Bronchial epithelial cell (primary cell): ENCODE results near the gene AFAP1L2. TPM values are rescaled to one million over a fixed set of nuclear protein-coding genes. Genes with fewer than 3 reads are reported as not detected.

Experiments
- DNase-seq: peaks from one replicate; pipeline ENCODE4 v3.0.0-alpha.2; 2010; ENCODE audit warnings: low read depth
- FAIRE-seq: peaks from 2 replicates; lab custom pipeline; 2011; peaks lifted over from hg19 to GRCh38; lab: Jason Lieb, UNC
- H3K27me3 ChIP-seq: 2 replicates; pipeline ENCODE4 v1.5.1; 2011; ENCODE audit warnings: low read length; ENCODE audit not compliant: control insufficient read depth, insufficient read depth
- H3K36me3 ChIP-seq: 2 replicates; pipeline ENCODE4 v1.5.1; 2011; ENCODE audit warnings: low read length; ENCODE audit not compliant: control insufficient read depth, insufficient read depth
- H3K4me3 ChIP-seq: 2 replicates; pipeline ENCODE4 v1.5.1; 2011; ENCODE audit warnings: mild to moderate bottlenecking, low read depth, low read length, control low read depth
- total RNA-seq: library from RNA; depleted of rRNA; stranded (reverse); fragments of >200 nt; gene quantifications from 2 replicates; pipeline ENCODE4 v1.2.1, GENCODE V29; 2014
- TF ChIP-seq, protein P1 (sequence below): IDR thresholded peaks from 2 replicates; pipeline ENCODE4 v1.5.1; 2011; ENCODE audit warnings: mild to moderate bottlenecking, moderate library complexity, low read length, control low read depth, inconsistent platforms; ENCODE audit not compliant: insufficient read depth, severe bottlenecking

The AFAP1L2 gene
- total RNA-seq, 1 donor from 2014 or later: 6.8 TPM

GRCh38 chr10:114290038-114290437, 114.3 kb downstream of the AFAP1L2 start:
- FAIRE-seq (no peak), DNase-seq (no peak)
- Histone ChIP-seq H3K36me3 (no peaks in the 10 kb centered on the region), H3K27me3 (no peaks in the 10 kb centered on the region), H3K4me3 (no peak overlapping the region)
- TF ChIP-seq, protein P1, sequence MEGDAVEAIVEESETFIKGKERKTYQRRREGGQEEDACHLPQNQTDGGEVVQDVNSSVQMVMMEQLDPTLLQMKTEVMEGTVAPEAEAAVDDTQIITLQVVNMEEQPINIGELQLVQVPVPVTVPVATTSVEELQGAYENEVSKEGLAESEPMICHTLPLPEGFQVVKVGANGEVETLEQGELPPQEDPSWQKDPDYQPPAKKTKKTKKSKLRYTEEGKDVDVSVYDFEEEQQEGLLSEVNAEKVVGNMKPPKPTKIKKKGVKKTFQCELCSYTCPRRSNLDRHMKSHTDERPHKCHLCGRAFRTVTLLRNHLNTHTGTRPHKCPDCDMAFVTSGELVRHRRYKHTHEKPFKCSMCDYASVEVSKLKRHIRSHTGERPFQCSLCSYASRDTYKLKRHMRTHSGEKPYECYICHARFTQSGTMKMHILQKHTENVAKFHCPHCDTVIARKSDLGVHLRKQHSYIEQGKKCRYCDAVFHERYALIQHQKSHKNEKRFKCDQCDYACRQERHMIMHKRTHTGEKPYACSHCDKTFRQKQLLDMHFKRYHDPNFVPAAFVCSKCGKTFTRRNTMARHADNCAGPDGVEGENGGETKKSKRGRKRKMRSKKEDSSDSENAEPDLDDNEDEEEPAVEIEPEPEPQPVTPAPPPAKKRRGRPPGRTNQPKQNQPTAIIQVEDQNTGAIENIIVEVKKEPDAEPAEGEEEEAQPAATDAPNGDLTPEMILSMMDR: no peak

GRCh38 chr10:114289096-114289436, 115.2 kb downstream of the AFAP1L2 start:
- Histone ChIP-seq H3K4me3 (no peak overlapping the region), H3K27me3 (no peaks in the 10 kb centered on the region), H3K36me3 (no peaks in the 10 kb centered on the region)
- DNase-seq: no peak
- TF ChIP-seq, protein P1: no peak
- no peak for FAIRE-seq

DNA sequence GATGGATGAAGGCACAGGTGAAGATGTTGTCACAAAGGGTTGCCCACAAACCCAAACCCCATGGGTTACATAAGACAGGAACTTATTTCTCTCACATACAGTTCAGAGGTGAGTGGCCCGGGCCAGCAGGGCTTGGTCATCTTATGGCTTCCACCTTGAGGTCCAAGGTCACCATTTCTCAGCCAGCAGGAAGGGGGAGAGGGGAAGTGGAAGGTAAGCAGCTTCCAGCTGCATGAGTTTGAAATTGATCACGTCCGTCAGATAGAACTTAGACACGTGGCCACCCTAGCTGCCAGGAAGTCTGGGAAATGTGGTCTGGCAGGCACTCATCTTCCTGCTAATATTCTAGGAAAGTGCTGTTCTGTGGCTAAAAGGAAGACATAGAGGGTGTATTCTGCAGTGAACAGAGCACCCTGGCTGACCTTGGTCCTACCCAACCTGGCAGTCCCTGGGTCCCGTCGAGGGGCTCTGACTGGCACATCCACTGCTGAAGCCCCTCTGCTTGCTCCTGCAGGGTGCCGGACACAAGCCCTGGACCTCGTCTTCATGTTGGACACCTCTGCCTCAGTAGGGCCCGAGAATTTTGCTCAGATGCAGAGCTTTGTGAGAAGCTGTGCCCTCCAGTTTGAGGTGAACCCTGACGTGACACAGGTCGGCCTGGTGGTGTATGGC, 115.7 kb downstream of the AFAP1L2 start:
- FAIRE-seq (no peak), DNase-seq (no peak)
- no peaks in the 10 kb centered on the region for H3K27me3 ChIP-seq

DNA sequence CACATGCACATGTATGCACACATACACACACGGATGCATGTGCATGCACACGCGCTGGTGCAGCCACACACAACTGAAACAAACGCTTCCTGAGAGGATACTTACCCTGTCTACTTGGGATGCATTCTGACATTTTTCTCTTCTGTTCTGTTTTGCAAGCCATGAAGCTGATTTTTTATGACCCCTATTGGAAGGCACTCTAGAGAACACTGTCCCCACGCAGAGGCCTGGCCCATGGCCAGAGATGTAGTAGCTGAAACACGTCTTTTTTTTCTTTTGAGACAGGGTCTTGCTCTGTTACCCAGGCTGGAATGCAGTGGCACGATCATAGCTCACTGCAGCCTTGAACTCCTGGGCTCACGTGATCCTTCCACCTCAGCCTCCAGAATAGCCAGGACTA, 117.4 kb downstream of the AFAP1L2 start:
- Histone ChIP-seq H3K4me3 (no peak overlapping the region), H3K36me3 (no peaks in the 10 kb centered on the region), H3K27me3 (no peaks in the 10 kb centered on the region)
- no peak for FAIRE-seq
- DNase-seq: no peak
- TF ChIP-seq, protein P1: no peak

More for the DNA sequence above, 115.7 kb downstream of the AFAP1L2 start:
- H3K36me3 ChIP-seq: no peaks in the 10 kb centered on the region
- no peak overlapping the region for H3K4me3 ChIP-seq
- TF ChIP-seq, protein P1: no peak

- TF ChIP-seq, protein P1: no peak
- Histone ChIP-seq H3K4me3 (no peak overlapping the region), H3K27me3 (no peaks in the 10 kb centered on the region), H3K36me3 (no peaks in the 10 kb centered on the region)
- no peak for FAIRE-seq
- DNase-seq: no peak
Measured at GRCh38 chr10:114285961-114286441, 118.3 kb downstream of the AFAP1L2 start.
